Measurements from ENCODE around the gene MTMR12.

GRCh38 chr5:32304622-32305021 lies 8.1 kb downstream of the MTMR12 start:
- TF ChIP-seq CTCF (IDR thresholded peaks at IDR 0.05) (no peak), POLR2A (IDR thresholded peaks at IDR 0.05) (no peak)
